Transverse colon (tissue), 4 donors: ENCODE measurements around the gene OR4D6. TPM values are rescaled to one million over a fixed set of nuclear protein-coding genes. Genes with fewer than 3 reads are reported as not detected.

ENCODE experiments used
- DNase-seq: peaks from one replicate; pipeline ENCODE4 v3.0.0-alpha.2; 2019
- H3K27ac ChIP-seq, 4 donors: fragments of 200-600 bp; sonication (generic); 2 replicates each; pipeline ENCODE4 v1.5.1; 2016 to 2018; ENCODE audit warnings: inconsistent platforms in 4 of 4
- H3K27me3 ChIP-seq: fragments of 200-600 bp; sonication (generic); 2 replicates; pipeline ENCODE4 v1.5.1; 2017; ENCODE audit warnings: inconsistent platforms
- H3K36me3 ChIP-seq, 4 donors: fragments of 200-600 bp; sonication (generic); 2 replicates each; pipeline ENCODE4 v1.5.1; 2017 to 2019; ENCODE audit warnings: inconsistent platforms in 4 of 4
- H3K4me1 ChIP-seq, 4 donors: fragments of 200-600 bp; sonication (generic); 2 replicates each; pipeline ENCODE4 v1.5.1; 2017 to 2020; ENCODE audit warnings: inconsistent platforms in 4 of 4
- H3K4me3 ChIP-seq, 4 donors: fragments of 200-600 bp; sonication (generic); 1 replicate in 1 of 4; 2 replicates in 3 of 4; pipeline versions ENCODE4 v1.5.1 to v1.6.1; 2017 to 2019; ENCODE audit warnings: inconsistent platforms in 4 of 4
- H3K9me3 ChIP-seq, 2 donors: fragments of 200-600 bp; sonication (generic); 2 replicates each; pipeline ENCODE4 v1.5.1; 2017 to 2019; ENCODE audit warnings: inconsistent platforms in 2 of 2
- EP300 ChIP-seq: sonication (generic); formaldehyde crosslinking; IDR thresholded peaks from one replicate; pipeline ENCODE4 v1.6.1; 2017; ENCODE audit warnings: antibody characterized with exemption, low read depth
- POLR2A ChIP-seq: fragments of 450-650 bp; IDR thresholded peaks from one replicate; pipeline ENCODE4 v1.6.1; 2016; ENCODE audit warnings: antibody characterized with exemption, mild to moderate bottlenecking, moderate library complexity
- POLR2AphosphoS5 ChIP-seq, 3 donors: sonication (generic); formaldehyde crosslinking; IDR thresholded peaks; one replicate each; pipeline ENCODE4 v1.6.1; 2016; ENCODE audit warnings: antibody characterized with exemption in 3 of 3
- in situ Hi-C, 4 donors: fragments of 200-750 bp; cut with MboI; loops; one replicate each; pipeline versions ENCODE4 v1.15.0 to v1.15.1; 2017; ENCODE audit warnings: low sequenced_read_pairs in 3 of 4, low pct_ligation_motif_present in 1 of 4, low pct_unique_long_range_greater_than_20kb in 1 of 4
- intact Hi-C: fragments of 100-400 bp; cut with DNase I; formaldehyde crosslinking; loops from one replicate; pipeline ENCODE4 v1.15.1; 2023; ENCODE audit warnings: low total_unique reads
- total RNA-seq, 4 donors: library from RNA; depleted of rRNA; stranded (reverse); fragments of >200 nt; gene quantifications; one replicate each; pipeline ENCODE4 v1.1.0, GENCODE V29; 2016

OR4D6 gene
- total RNA-seq, 4 donors from 2014 or later, result not detected

GRCh38 chr11:59503276-59503675, 46.5 kb downstream of the OR4D6 start, which contains the start of gene OR4D11:
Gene OR4D11, plus strand, starts transcription at chr11:59503576. Its CDS starts 0 bp downstream, at chr11:59503576.
- TF ChIP-seq POLR2AphosphoS5 (IDR thresholded peaks at IDR 0.05), result no peak
- no peak for TF ChIP-seq EP300
- TF ChIP-seq POLR2A, result no peak
- no peak for DNase-seq
- intact Hi-C loops (no loop called here), in situ Hi-C loops (loop anchor here in 1 of 4 donors (10.0 kb wide), 1 partner anchor 58 kb away; no protein-coding TSS in a partner anchor)
- Histone ChIP-seq H3K27ac (no peak within 1 kb of the TSS), H3K4me3 (no peak within 1 kb of the TSS), H3K9me3 (no peaks in the 10 kb centered on the region), H3K27me3 (peaks cover 8% of the 10 kb centered on the region), H3K36me3 (no peaks in the 10 kb centered on the region), H3K4me1 (no peaks in the 10 kb centered on the region)

Other genes starting within 250 kb of the OR4D6 start
- gene MPEG1, start 244.0 kb upstream of the OR4D6 start, total RNA-seq, result 10 to 100 TPM in 1 of 4 donors, 1 to 10 TPM in 3; 4.6 to 16.5 (median 7.5) TPM
- gene OR5AN1, start 98.1 kb upstream of the OR4D6 start, total RNA-seq, result not detected
- gene OR5A2, start 30.5 kb upstream of the OR4D6 start, total RNA-seq, result not detected
- not detected for gene OR5A1, start 20.5 kb upstream of the OR4D6 start, total RNA-seq
- not detected for gene OR4D10, start 16.4 kb downstream of the OR4D6 start, total RNA-seq
- gene OR4D11, start 46.6 kb downstream of the OR4D6 start, total RNA-seq, result not detected
- not detected for gene OR4D9, start 54.6 kb downstream of the OR4D6 start, total RNA-seq
- 10 to 100 TPM; 27.7 to 59.1 (median 47.2) TPM for gene OSBP, start 158.8 kb downstream of the OR4D6 start, total RNA-seq
- 10 to 100 TPM; 13.5 to 93.9 (median 20.9) TPM for gene PATL1, start 212.1 kb downstream of the OR4D6 start, total RNA-seq